Neural cell (in vitro differentiated cells): ENCODE measurements around the gene PIEZO1. TPM values are rescaled to one million over a fixed set of nuclear protein-coding genes. Genes with fewer than 3 reads are reported as not detected.

Source experiments
- H2AFZ ChIP-seq: fragments of 200-600, 300-800 bp; sonication (generic), shearing (Covaris generic); 2 replicates; pipeline ENCODE4 v1.6.0; 2014; ENCODE audit warnings: low read depth, mild to moderate bottlenecking, antibody characterized with exemption, low read length, moderate library complexity
- H3F3A ChIP-seq: fragments of 200-600 bp; shearing (Covaris generic); 2 replicates; pipeline ENCODE4 v1.6.1; 2016; ENCODE audit warnings: mild to moderate bottlenecking, moderate library complexity, mixed read lengths, antibody characterized with exemption, low read length; ENCODE audit not compliant: insufficient read depth, poor library complexity, severe bottlenecking
- H3K27ac ChIP-seq: fragments of 200-600, 300-800 bp; sonication (generic), shearing (Covaris generic); 2 replicates; pipeline ENCODE4 v1.5.1; 2014; ENCODE audit warnings: mild to moderate bottlenecking, low read length, moderate library complexity
- H3K27me3 ChIP-seq: fragments of 300-800, 200-600 bp; sonication (generic), shearing (Covaris generic); 2 replicates; pipeline ENCODE4 v1.6.0; 2014; ENCODE audit warnings: mild to moderate bottlenecking, low read depth, low read length, moderate library complexity; ENCODE audit not compliant: insufficient read depth
- H3K36me3 ChIP-seq: fragments of 300-800, 200-600 bp; sonication (generic), shearing (Covaris generic); 2 replicates; pipeline ENCODE4 v1.5.1; 2014; ENCODE audit warnings: mild to moderate bottlenecking, antibody characterized with exemption, low read length, moderate library complexity; ENCODE audit not compliant: insufficient read depth
- H3K4me2 ChIP-seq: fragments of 300-800, 200-600 bp; sonication (generic), shearing (Covaris generic); 2 replicates; pipeline ENCODE4 v1.6.0; 2014; ENCODE audit warnings: mild to moderate bottlenecking, low read length
- H3K4me3 ChIP-seq: fragments of 300-800, 200-600 bp; sonication (generic), shearing (Covaris generic); 2 replicates; pipeline ENCODE4 v1.5.1; 2014; ENCODE audit warnings: mild to moderate bottlenecking, low read length, moderate library complexity
- H3K79me2 ChIP-seq: fragments of 200-600 bp; shearing (Covaris generic); replicated peaks from 2 replicates; pipeline ENCODE4 v1.6.0; 2014; ENCODE audit warnings: mild to moderate bottlenecking, low read length, moderate library complexity; ENCODE audit not compliant: insufficient read depth
- H3K9ac ChIP-seq: fragments of 300-800, 200-600 bp; sonication (generic), shearing (Covaris generic); 2 replicates; pipeline ENCODE4 v1.6.1; 2016; ENCODE audit warnings: mild to moderate bottlenecking, low read length, mixed read lengths
- H3K9me2 ChIP-seq: fragments of 200-600 bp; shearing (Covaris generic); 2 replicates; pipeline ENCODE4 v1.6.1; 2016; ENCODE audit warnings: mild to moderate bottlenecking, low read length, mixed read lengths; ENCODE audit not compliant: insufficient read depth
- H3K9me3 ChIP-seq: fragments of 200-600, 300-800 bp; sonication (generic), shearing (Covaris generic); 2 replicates; pipeline ENCODE4 v1.6.1; 2016; ENCODE audit warnings: mild to moderate bottlenecking, mixed run types, low read length, moderate library complexity, mixed read lengths
- H4K20me1 ChIP-seq: fragments of 200-600 bp; shearing (Covaris generic); 2 replicates; pipeline ENCODE4 v1.6.1; 2016; ENCODE audit warnings: mild to moderate bottlenecking, mixed run types; ENCODE audit not compliant: insufficient read depth
- EP300 ChIP-seq: fragments of 450-650 bp; conservative IDR thresholded peaks from 2 replicates; pipeline ENCODE4 v1.6.1; 2014; ENCODE audit warnings: antibody characterized with exemption, mild to moderate bottlenecking, moderate library complexity; ENCODE audit not compliant: poor library complexity, severe bottlenecking
- EZH2 ChIP-seq: fragments of 200-600, 300-800 bp; shearing (Covaris generic), sonication (generic); IDR thresholded peaks from 2 replicates; pipeline ENCODE4 v1.6.1; 2014; ENCODE audit warnings: antibody characterized with exemption, low read length, borderline replicate concordance, mild to moderate bottlenecking; ENCODE audit not compliant: insufficient read depth, poor library complexity, severe bottlenecking
- MXI1 ChIP-seq: fragments of 450-650 bp; conservative IDR thresholded peaks from 2 replicates; pipeline ENCODE4 v1.6.1; 2014; ENCODE audit warnings: antibody characterized with exemption, mild to moderate bottlenecking; ENCODE audit not compliant: poor library complexity, severe bottlenecking
- POLR2AphosphoS5 ChIP-seq: IDR thresholded peaks from 2 replicates; pipeline ENCODE4 v1.6.1; 2012
- RAD21 ChIP-seq: fragments of 450-650 bp; conservative IDR thresholded peaks from 2 replicates; pipeline ENCODE4 v1.6.1; 2014; ENCODE audit warnings: antibody characterized with exemption, mild to moderate bottlenecking, moderate library complexity
- SMC3 ChIP-seq: fragments of 450-650 bp; conservative IDR thresholded peaks from 2 replicates; pipeline ENCODE4 v1.6.1; 2014; ENCODE audit warnings: antibody characterized with exemption, mild to moderate bottlenecking, moderate library complexity; ENCODE audit not compliant: poor library complexity
- TAF1 ChIP-seq: IDR thresholded peaks from 2 replicates; pipeline ENCODE4 v1.6.1; 2012; ENCODE audit warnings: low read depth
- polyA plus RNA-seq: library from polyadenylated mRNA; depleted of rRNA; stranded (reverse); fragments of >200 nt; gene quantifications from 2 replicates; pipeline ENCODE4 v1.2.3, GENCODE V29; 2014
- TF ChIP-seq, protein P1 (sequence below): IDR thresholded peaks from 2 replicates; pipeline ENCODE4 v1.6.1; 2012; ENCODE audit warnings: borderline replicate concordance
- TF ChIP-seq, protein P2 (sequence below): fragments of 450-650 bp; IDR thresholded peaks from 2 replicates; pipeline ENCODE4 v1.5.1; 2014; ENCODE audit warnings: antibody characterized with exemption, mild to moderate bottlenecking, moderate library complexity; ENCODE audit not compliant: poor library complexity, severe bottlenecking

The PIEZO1 gene
- polyA plus RNA-seq, 1 donor from 2014 or later, result not detected

DNA sequence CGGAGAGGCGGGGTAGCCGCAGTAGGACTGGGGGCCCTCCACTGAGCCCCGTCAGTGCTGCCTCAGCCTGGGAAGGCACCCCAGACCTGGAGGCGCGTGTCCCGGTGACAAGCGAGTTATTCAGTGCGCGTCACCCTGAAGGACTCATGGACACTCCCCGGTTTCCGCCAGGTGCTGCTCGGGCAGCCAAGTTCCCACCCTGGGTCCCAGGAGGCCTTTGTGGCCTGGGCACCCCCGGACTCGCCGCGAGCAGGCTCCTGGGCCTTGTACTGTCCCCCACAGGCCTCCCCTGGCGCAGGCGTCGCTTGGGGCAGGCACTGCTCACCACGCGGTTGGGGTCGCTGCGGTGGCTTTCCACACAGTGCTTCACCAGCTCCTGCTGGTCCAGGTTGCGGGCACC lies 86.4 kb downstream of the PIEZO1 start:
- no peaks in the 10 kb centered on the region for H3K9me3 ChIP-seq
- no peaks in the 10 kb centered on the region for H3K9me2 ChIP-seq
- H2AFZ ChIP-seq, result no peak overlapping the region
- H3K4me2 ChIP-seq, result no peak overlapping the region
- no peak overlapping the region for H3K9ac ChIP-seq
- no peak overlapping the region for H3K4me3 ChIP-seq
- no peaks in the 10 kb centered on the region for H3K79me2 ChIP-seq
- H4K20me1 ChIP-seq, result no peaks in the 10 kb centered on the region
- no peaks in the 10 kb centered on the region for H3K27me3 ChIP-seq
- no peak overlapping the region for H3K27ac ChIP-seq
- H3F3A ChIP-seq, result no peaks in the 10 kb centered on the region
- no peaks in the 10 kb centered on the region for H3K36me3 ChIP-seq
- TF ChIP-seq EP300 (no peak), SMC3 (no peak), EZH2 (no peak)

DNA sequence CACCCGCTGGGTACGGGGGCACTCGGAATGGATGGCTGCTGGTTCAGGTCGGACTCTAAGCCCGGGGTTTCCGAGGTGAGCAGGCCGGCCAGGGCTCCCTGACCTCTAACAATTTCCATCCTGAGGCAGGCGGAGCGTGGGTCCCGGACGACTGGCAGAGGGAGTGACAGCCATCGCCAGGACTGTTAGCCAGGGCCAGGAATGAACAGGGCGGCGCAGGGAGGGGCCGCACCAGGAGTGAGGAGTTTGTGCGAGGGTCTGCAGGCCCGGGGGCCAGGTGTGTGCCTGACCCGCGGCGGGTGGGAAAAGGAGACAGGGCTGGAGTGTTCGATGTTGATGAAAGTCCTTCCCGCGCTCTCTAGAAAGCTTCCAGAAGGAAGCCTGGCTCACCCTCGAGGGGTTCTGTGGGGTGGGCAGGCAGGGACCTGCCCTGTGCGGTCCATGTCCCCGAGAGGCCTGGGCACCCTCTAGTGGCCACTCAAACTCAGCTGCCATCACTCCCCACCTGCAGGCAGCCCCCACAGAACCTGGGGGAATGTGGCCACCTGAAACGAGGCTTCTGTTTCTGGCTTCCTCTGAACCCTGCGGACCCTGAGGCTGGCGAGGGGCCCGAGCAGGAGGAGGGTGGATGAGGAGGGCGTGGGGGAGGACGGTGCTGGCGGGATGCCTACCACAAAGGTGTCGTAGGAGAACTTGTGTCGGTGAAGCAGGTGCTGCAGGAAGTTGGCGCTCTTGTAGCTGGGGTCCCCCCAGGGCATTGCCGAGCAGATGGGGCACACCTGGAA lies 87.0 kb downstream of the PIEZO1 start:
- no peak overlapping the region for H3K4me3 ChIP-seq
- H3K27me3 ChIP-seq, result no peaks in the 10 kb centered on the region
- no peaks in the 10 kb centered on the region for H3K79me2 ChIP-seq
- H3K27ac ChIP-seq, result no peak overlapping the region
- no peaks in the 10 kb centered on the region for H3F3A ChIP-seq
- H4K20me1 ChIP-seq, result no peaks in the 10 kb centered on the region
- no peak overlapping the region for H3K4me2 ChIP-seq
- no peaks in the 10 kb centered on the region for H3K36me3 ChIP-seq
- no peak overlapping the region for H3K9ac ChIP-seq
- TF ChIP-seq POLR2AphosphoS5, result no peak
- TF ChIP-seq MXI1, result no peak
- no peak for TF ChIP-seq SMC3
- no peak for TF ChIP-seq TAF1
- TF ChIP-seq, protein P1, sequence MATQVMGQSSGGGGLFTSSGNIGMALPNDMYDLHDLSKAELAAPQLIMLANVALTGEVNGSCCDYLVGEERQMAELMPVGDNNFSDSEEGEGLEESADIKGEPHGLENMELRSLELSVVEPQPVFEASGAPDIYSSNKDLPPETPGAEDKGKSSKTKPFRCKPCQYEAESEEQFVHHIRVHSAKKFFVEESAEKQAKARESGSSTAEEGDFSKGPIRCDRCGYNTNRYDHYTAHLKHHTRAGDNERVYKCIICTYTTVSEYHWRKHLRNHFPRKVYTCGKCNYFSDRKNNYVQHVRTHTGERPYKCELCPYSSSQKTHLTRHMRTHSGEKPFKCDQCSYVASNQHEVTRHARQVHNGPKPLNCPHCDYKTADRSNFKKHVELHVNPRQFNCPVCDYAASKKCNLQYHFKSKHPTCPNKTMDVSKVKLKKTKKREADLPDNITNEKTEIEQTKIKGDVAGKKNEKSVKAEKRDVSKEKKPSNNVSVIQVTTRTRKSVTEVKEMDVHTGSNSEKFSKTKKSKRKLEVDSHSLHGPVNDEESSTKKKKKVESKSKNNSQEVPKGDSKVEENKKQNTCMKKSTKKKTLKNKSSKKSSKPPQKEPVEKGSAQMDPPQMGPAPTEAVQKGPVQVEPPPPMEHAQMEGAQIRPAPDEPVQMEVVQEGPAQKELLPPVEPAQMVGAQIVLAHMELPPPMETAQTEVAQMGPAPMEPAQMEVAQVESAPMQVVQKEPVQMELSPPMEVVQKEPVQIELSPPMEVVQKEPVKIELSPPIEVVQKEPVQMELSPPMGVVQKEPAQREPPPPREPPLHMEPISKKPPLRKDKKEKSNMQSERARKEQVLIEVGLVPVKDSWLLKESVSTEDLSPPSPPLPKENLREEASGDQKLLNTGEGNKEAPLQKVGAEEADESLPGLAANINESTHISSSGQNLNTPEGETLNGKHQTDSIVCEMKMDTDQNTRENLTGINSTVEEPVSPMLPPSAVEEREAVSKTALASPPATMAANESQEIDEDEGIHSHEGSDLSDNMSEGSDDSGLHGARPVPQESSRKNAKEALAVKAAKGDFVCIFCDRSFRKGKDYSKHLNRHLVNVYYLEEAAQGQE, result no peak
- no peak for TF ChIP-seq EZH2
- no peak for TF ChIP-seq EP300
- TF ChIP-seq, protein P2, sequence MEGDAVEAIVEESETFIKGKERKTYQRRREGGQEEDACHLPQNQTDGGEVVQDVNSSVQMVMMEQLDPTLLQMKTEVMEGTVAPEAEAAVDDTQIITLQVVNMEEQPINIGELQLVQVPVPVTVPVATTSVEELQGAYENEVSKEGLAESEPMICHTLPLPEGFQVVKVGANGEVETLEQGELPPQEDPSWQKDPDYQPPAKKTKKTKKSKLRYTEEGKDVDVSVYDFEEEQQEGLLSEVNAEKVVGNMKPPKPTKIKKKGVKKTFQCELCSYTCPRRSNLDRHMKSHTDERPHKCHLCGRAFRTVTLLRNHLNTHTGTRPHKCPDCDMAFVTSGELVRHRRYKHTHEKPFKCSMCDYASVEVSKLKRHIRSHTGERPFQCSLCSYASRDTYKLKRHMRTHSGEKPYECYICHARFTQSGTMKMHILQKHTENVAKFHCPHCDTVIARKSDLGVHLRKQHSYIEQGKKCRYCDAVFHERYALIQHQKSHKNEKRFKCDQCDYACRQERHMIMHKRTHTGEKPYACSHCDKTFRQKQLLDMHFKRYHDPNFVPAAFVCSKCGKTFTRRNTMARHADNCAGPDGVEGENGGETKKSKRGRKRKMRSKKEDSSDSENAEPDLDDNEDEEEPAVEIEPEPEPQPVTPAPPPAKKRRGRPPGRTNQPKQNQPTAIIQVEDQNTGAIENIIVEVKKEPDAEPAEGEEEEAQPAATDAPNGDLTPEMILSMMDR, result no peak
- no peak for TF ChIP-seq RAD21
- H2AFZ ChIP-seq, result no peak overlapping the region
- no peaks in the 10 kb centered on the region for H3K9me2 ChIP-seq
- H3K9me3 ChIP-seq, result no peaks in the 10 kb centered on the region
